Chondrocyte (in vitro differentiated cells): ENCODE measurements around the gene MRPL37. TPM values are rescaled to one million over a fixed set of nuclear protein-coding genes. Genes with fewer than 3 reads are reported as not detected.

Experiments
- DNase-seq: peaks from one replicate; pipeline ENCODE4 v3.0.0; 2021; ENCODE audit warnings: mixed read lengths, low spot score
- H3K27ac Mint-ChIP-seq: one replicate; pipeline ENCODE4 v1.8.0; 2021; ENCODE audit warnings: mild to moderate bottlenecking, moderate library complexity, mixed read lengths; ENCODE audit not compliant: unreplicated experiment
- H3K27me3 Mint-ChIP-seq: 2 replicates; pipeline ENCODE4 v1.8.0; 2021; ENCODE audit warnings: low read depth, mixed read lengths
- H3K36me3 Mint-ChIP-seq: 2 replicates; pipeline ENCODE4 v1.8.0; 2021; ENCODE audit warnings: low read depth, mixed read lengths
- H3K4me1 Mint-ChIP-seq: 2 replicates; pipeline ENCODE4 v1.8.0; 2021; ENCODE audit warnings: low read depth, mild to moderate bottlenecking, mixed read lengths
- H3K4me3 Mint-ChIP-seq: one replicate; pipeline ENCODE4 v1.8.0; 2021; ENCODE audit warnings: mild to moderate bottlenecking, moderate library complexity, mixed read lengths; ENCODE audit not compliant: unreplicated experiment
- H3K9me3 Mint-ChIP-seq: 2 replicates; pipeline ENCODE4 v1.8.0; 2021; ENCODE audit warnings: low read depth, mixed read lengths
- CTCF ChIP-seq: fragments of 200-600 bp; sonication (generic); IDR thresholded peaks from 2 replicates; pipeline ENCODE4 v1.5.0; 2021; ENCODE audit warnings: antibody characterized with exemption, mild to moderate bottlenecking, moderate library complexity
- total RNA-seq: library from RNA; stranded (reverse); gene quantifications from 3 replicates; pipeline ENCODE4 v1.2.1, GENCODE V29; 2021

The MRPL37 gene
- total RNA-seq, 1 donor from 2014 or later = 66.9 TPM

- H3K36me3 Mint-ChIP-seq = no peaks in the 10 kb centered on the region
- TF ChIP-seq CTCF = no peak
- H3K4me3 Mint-ChIP-seq = no peak overlapping the region
- no peak overlapping the region for H3K27ac Mint-ChIP-seq
- H3K4me1 Mint-ChIP-seq = no peaks in the 10 kb centered on the region
- no peaks in the 10 kb centered on the region for H3K27me3 Mint-ChIP-seq
- no peaks in the 10 kb centered on the region for H3K9me3 Mint-ChIP-seq
- peak; percentile 25 for DNase-seq
Observed at GRCh38 chr1:54172614-54173599, 27.1 kb upstream of the MRPL37 start.

GRCh38 chr1:54173681-54174080 is 26.3 kb upstream of the MRPL37 start:
- Mint-ChIP-seq H3K27ac (no peak overlapping the region), H3K36me3 (no peaks in the 10 kb centered on the region), H3K27me3 (no peaks in the 10 kb centered on the region), H3K9me3 (no peaks in the 10 kb centered on the region), H3K4me3 (no peak overlapping the region), H3K4me1 (no peaks in the 10 kb centered on the region)
- DNase-seq = peak; percentile 50
- TF ChIP-seq CTCF = no peak

GRCh38 chr1:54174106-54174505 is 25.9 kb upstream of the MRPL37 start:
- peak; percentile 42 for DNase-seq
- no peaks in the 10 kb centered on the region for H3K9me3 Mint-ChIP-seq
- H3K4me1 Mint-ChIP-seq = no peaks in the 10 kb centered on the region
- H3K27me3 Mint-ChIP-seq = no peaks in the 10 kb centered on the region
- TF ChIP-seq CTCF = no peak
- H3K27ac Mint-ChIP-seq = no peak overlapping the region
- H3K4me3 Mint-ChIP-seq = no peak overlapping the region
- H3K36me3 Mint-ChIP-seq = no peaks in the 10 kb centered on the region

GRCh38 chr1:54176621-54177327 is 23.2 kb upstream of the MRPL37 start:
- H3K4me1 Mint-ChIP-seq = no peaks in the 10 kb centered on the region
- no peak overlapping the region for H3K4me3 Mint-ChIP-seq
- no peaks in the 10 kb centered on the region for H3K36me3 Mint-ChIP-seq
- H3K27ac Mint-ChIP-seq = no peak overlapping the region
- TF ChIP-seq CTCF = no peak
- H3K27me3 Mint-ChIP-seq = no peaks in the 10 kb centered on the region
- peak; percentile 63 for DNase-seq
- H3K9me3 Mint-ChIP-seq = no peaks in the 10 kb centered on the region

- Mint-ChIP-seq H3K9me3 (no peaks in the 10 kb centered on the region), H3K4me1 (no peaks in the 10 kb centered on the region), H3K27ac (no peak overlapping the region), H3K36me3 (no peaks in the 10 kb centered on the region), H3K27me3 (no peaks in the 10 kb centered on the region), H3K4me3 (no peak overlapping the region)
- DNase-seq = peak; percentile 59
- no peak for TF ChIP-seq CTCF
Observed at GRCh38 chr1:54177726-54178125, 22.2 kb upstream of the MRPL37 start.
